Stomach (tissue), 9 donors: ENCODE results near the gene TINAG. TPM values are rescaled to one million over a fixed set of nuclear protein-coding genes. Genes with fewer than 3 reads are reported as not detected.

Source experiments
- DNase-seq, 2 donors: peaks; one replicate each; pipeline versions ENCODE4 v3.0.0 to v3.0.0-alpha.2; 2013 to 2019
- H3K27ac ChIP-seq, 5 donors: fragments of 200-600 bp in 4 of 5; sonication (generic) in 4 of 5; one replicate each; pipeline ENCODE4 v1.5.1; 2013 to 2019; ENCODE audit warnings: mild to moderate bottlenecking in 1 of 5, moderate library complexity in 1 of 5
- H3K27me3 ChIP-seq, 3 donors: fragments of 200-600 bp; sonication (generic); one replicate each; pipeline ENCODE4 v1.5.1; 2017 to 2019; ENCODE audit warnings: mixed run types in 1 of 3
- H3K36me3 ChIP-seq, 4 donors: fragments of 200-600 bp; sonication (generic); 1 replicate in 3 of 4; 2 replicates in 1 of 4; pipeline ENCODE4 v1.5.1; 2016 to 2019
- H3K4me1 ChIP-seq, 4 donors: fragments of 200-600 bp; sonication (generic); one replicate each; pipeline ENCODE4 v1.5.1; 2016 to 2019
- H3K4me3 ChIP-seq, 4 donors: fragments of 200-600 bp; sonication (generic) in 3 of 4; one replicate each; pipeline ENCODE4 v1.5.1; 2016 to 2019; ENCODE audit warnings: mild to moderate bottlenecking in 1 of 4
- H3K9me3 ChIP-seq, 4 donors: fragments of 200-600 bp; sonication (generic); one replicate each; pipeline ENCODE4 v1.5.1; 2016 to 2019
- CTCF ChIP-seq, 7 experiments: fragments of 450-650 bp in 4 of 7; fragments of 200-600 bp in 3 of 7; sonication (generic) in 3 of 7; IDR thresholded peaks; one replicate each; pipeline ENCODE4 v1.5.1; 2016 to 2019; ENCODE audit warnings: antibody characterized with exemption in 7 of 7, control low read depth in 2 of 7, mild to moderate bottlenecking in 1 of 7
- EP300 ChIP-seq: sonication (generic); formaldehyde crosslinking; IDR thresholded peaks from one replicate; pipeline ENCODE4 v1.6.1; 2017; ENCODE audit warnings: antibody characterized with exemption
- POLR2A ChIP-seq, 4 donors: fragments of 450-650 bp; IDR thresholded peaks; one replicate each; pipeline ENCODE4 v1.6.1; 2016; ENCODE audit warnings: antibody characterized with exemption in 4 of 4, control low read depth in 2 of 4, mild to moderate bottlenecking in 1 of 4, moderate library complexity in 1 of 4
- POLR2AphosphoS5 ChIP-seq, 3 donors: sonication (generic); formaldehyde crosslinking; IDR thresholded peaks; one replicate each; pipeline ENCODE4 v1.6.1; 2016; ENCODE audit warnings: antibody characterized with exemption in 3 of 3
- WGBS, 5 donors: extraction: QIAGEN DNeasy Blood & Tissue Kit in 3 of 5; methylation state at CpG; one replicate each; pipeline versions ENCODE4 v1.1.5 to v1.1.7; 2013 to 2018; 5-methylcytosine and 5-hydroxymethylcytosine counted together
- intact Hi-C: fragments of 100-400 bp; cut with DNase I; formaldehyde crosslinking; loops from one replicate; pipeline ENCODE4 v1.15.1; 2023; ENCODE audit warnings: low total_unique reads
- polyA plus RNA-seq, 3 donors: library from polyadenylated mRNA; stranded (reverse); fragments of 200-250 nt; gene quantifications; one replicate each; pipeline ENCODE4 v1.2.3, GENCODE V29; 2013
- total RNA-seq, 5 donors: library from RNA; depleted of rRNA; stranded (reverse); fragments of >200 nt; gene quantifications; one replicate each; pipeline versions ENCODE4 v1.1.0 to v1.2.3, GENCODE V29; 2014 to 2016
- donor health status: healthy with polysubstance abuse.
- donor health status: Bipolar disorder and iron deficiency.
- donor health status: healthy.

TINAG gene
- total and polyA plus RNA-seq, 8 donors, result 2.2 to 3.5 TPM; not detected in 6

- TF ChIP-seq POLR2A (IDR thresholded peaks at IDR 0.05) (no peak), POLR2AphosphoS5 (IDR thresholded peaks at IDR 0.05) (no peak), EP300 (no peak), CTCF (IDR thresholded peaks at IDR 0.05) (no peak)
- no peak overlapping the region for H3K27ac ChIP-seq
- intact Hi-C loops, result no loop called here
- no peaks in the 10 kb centered on the region for H3K4me1 ChIP-seq
- no peaks in the 10 kb centered on the region for H3K9me3 ChIP-seq
- no peak for DNase-seq
- H3K4me3 ChIP-seq, result no peak overlapping the region
- WGBS, 5 donors, result 65 to 84% (median 71%) methylated on average over 1 of the region's 1 CpG
- no peaks in the 10 kb centered on the region for H3K36me3 ChIP-seq
- H3K27me3 ChIP-seq, result no peaks in the 10 kb centered on the region
Measured at GRCh38 chr6:54361188-54361587, 52.9 kb downstream of the TINAG start.

GRCh38 chr6:54361734-54362133, 53.5 kb downstream of the TINAG start:
- no peak for DNase-seq
- no peaks in the 10 kb centered on the region for H3K27me3 ChIP-seq
- H3K27ac ChIP-seq, result no peak overlapping the region
- intact Hi-C loops, result no loop called here
- TF ChIP-seq CTCF (IDR thresholded peaks at IDR 0.05) (no peak), POLR2AphosphoS5 (IDR thresholded peaks at IDR 0.05) (no peak), POLR2A (IDR thresholded peaks at IDR 0.05) (no peak), EP300 (no peak)
- no peaks in the 10 kb centered on the region for H3K9me3 ChIP-seq
- no peaks in the 10 kb centered on the region for H3K4me1 ChIP-seq
- WGBS, 5 donors, result 89 to 100% (median 96%) methylated on average over 1 of the region's 1 CpG
- H3K36me3 ChIP-seq, result no peaks in the 10 kb centered on the region
- no peak overlapping the region for H3K4me3 ChIP-seq

GRCh38 chr6:54366667-54367327, 58.6 kb downstream of the TINAG start:
- no peak overlapping the region for H3K4me3 ChIP-seq
- intact Hi-C loops, result no loop called here
- H3K9me3 ChIP-seq, result no peaks in the 10 kb centered on the region
- no peaks in the 10 kb centered on the region for H3K27me3 ChIP-seq
- 51 to 60% (median 55%) methylated on average over 4 of the region's 4 CpGs for WGBS, 5 donors
- no peak for TF ChIP-seq POLR2A (IDR thresholded peaks at IDR 0.05)
- no peak for TF ChIP-seq EP300
- TF ChIP-seq CTCF (IDR thresholded peaks at IDR 0.05), result no peak
- TF ChIP-seq POLR2AphosphoS5 (IDR thresholded peaks at IDR 0.05), result no peak
- H3K27ac ChIP-seq, result no peak overlapping the region
- DNase-seq, result no peak
- H3K4me1 ChIP-seq, result no peaks in the 10 kb centered on the region
- no peaks in the 10 kb centered on the region for H3K36me3 ChIP-seq

- H3K36me3 ChIP-seq, result no peaks in the 10 kb centered on the region
- no peaks in the 10 kb centered on the region for H3K27me3 ChIP-seq
- TF ChIP-seq POLR2AphosphoS5 (IDR thresholded peaks at IDR 0.05) (no peak), EP300 (no peak), POLR2A (IDR thresholded peaks at IDR 0.05) (no peak), CTCF (IDR thresholded peaks at IDR 0.05) (no peak)
- H3K4me3 ChIP-seq, result no peak overlapping the region
- no peak overlapping the region for H3K27ac ChIP-seq
- no peak for DNase-seq
- WGBS, 5 donors, result 35 to 66% (median 54%) methylated on average over 2 of the region's 2 CpGs
- H3K9me3 ChIP-seq, result no peaks in the 10 kb centered on the region
- intact Hi-C loops, result no loop called here
- no peaks in the 10 kb centered on the region for H3K4me1 ChIP-seq
Measured at GRCh38 chr6:54377776-54378175, 69.5 kb downstream of the TINAG start.
